Measurements from ENCODE around the gene SLC25A43. TPM values are rescaled to one million over a fixed set of nuclear protein-coding genes. Genes with fewer than 3 reads are reported as not detected.

The SLC25A43 gene
- total and polyA plus RNA-seq, 2 of the 8 experiments (the other 6 are each of a cell fraction or from before 2014, with no cell fraction given), result 3.1 to 5.8 TPM

- H3K56ac ChIP-seq (replicated peaks; ENCODE audit: insufficient read length, low read depth, low read length), result no peak overlapping the region
- no peak overlapping the region for H2BK5ac ChIP-seq (ENCODE audit: low read depth, low read length)
- 57% methylated on average over 3 of the region's 6 CpGs; no CpG with 5 or more reads in 1 of the 2 experiments for WGBS, 2 experiments (ENCODE audit: extremely low coverage in 1 of 2, insufficient coverage in 1 of 2, insufficient read length in 1 of 2, insufficient replicate concordance in 2 of 2, low coverage in 1 of 2, low lambda C conversion rate in 2 of 2, missing lambda C conversion rate in 1 of 2)
- no peaks in the 10 kb centered on the region; a peak in 1 of 4 replicates for H3K9me3 ChIP-seq (ENCODE audit: insufficient read depth in 2 of 2, low read depth in 1 of 2, low read length in 1 of 2)
- no peak overlapping the region for H3K4me3 ChIP-seq (ENCODE audit: extremely low read depth in 1 of 4, insufficient read depth in 2 of 4, low read depth in 3 of 4, low read length in 4 of 4)
- H2BK15ac ChIP-seq (ENCODE audit: low read length), result no peak overlapping the region
- H3K14ac ChIP-seq (ENCODE audit: insufficient read length), result no peak overlapping the region
- H3K36me3 ChIP-seq (ENCODE audit: control insufficient read depth in 2 of 4, insufficient read depth in 4 of 4, low read length in 3 of 4), result no peaks in the 10 kb centered on the region
- H4K20me1 ChIP-seq (replicated peaks in 1 of 2; ENCODE audit: control insufficient read depth in 1 of 2, insufficient read depth in 2 of 2, low read length in 2 of 2), result no peaks in the 10 kb centered on the region
- no peaks in the 10 kb centered on the region for H3K27me3 ChIP-seq (replicated peaks in 1 of 4; ENCODE audit: control insufficient read depth in 3 of 4, extremely low read depth in 1 of 4, insufficient read depth in 3 of 4, low read length in 3 of 4)
- H3K79me1 ChIP-seq (ENCODE audit: low read depth, low read length), result no peaks in the 10 kb centered on the region
- no peak overlapping the region for H3K23ac ChIP-seq (ENCODE audit: insufficient read length)
- FAIRE-seq (no peak), DNase-seq (ENCODE audit: low read depth in 1 of 2, low spot score in 2 of 2) (no peak)
- no peaks in the 10 kb centered on the region for H3K79me2 ChIP-seq (ENCODE audit: control insufficient read depth in 1 of 2, insufficient read depth in 2 of 2, low read length in 2 of 2)
- no peak overlapping the region for H4K8ac ChIP-seq (ENCODE audit: extremely low read depth, insufficient read depth, low read length)
- H4K91ac ChIP-seq (replicated peaks; ENCODE audit: insufficient read length, low read length), result no peak overlapping the region
- no peak overlapping the region for H2BK20ac ChIP-seq (ENCODE audit: low read length)
- no peak overlapping the region for H2AFZ ChIP-seq (ENCODE audit: low read length)
- POLR2A ChIA-PET (ENCODE audit: partially characterized antibody), result no interaction called here
- CTCF ChIA-PET (ENCODE audit: partially characterized antibody), result no interaction called here
- H3K4me1 ChIP-seq (replicated peaks in 1 of 4; ENCODE audit: control insufficient read depth in 3 of 4, insufficient read depth in 4 of 4, low read length in 3 of 4), result peaks cover 0 to 3% (median 0%) of the 10 kb centered on the region in 4 experiments; a peak in 3 of 7 replicates
- H3K18ac ChIP-seq (ENCODE audit: extremely low read depth, low read length), result no peak overlapping the region
- no peak overlapping the region for H2BK120ac ChIP-seq (replicated peaks; ENCODE audit: low read depth, low read length)
- H3K4me2 ChIP-seq (ENCODE audit: insufficient read depth in 1 of 2, low read depth in 2 of 2, low read length in 2 of 2), result no peak overlapping the region
- H3K9ac ChIP-seq (replicated peaks in 1 of 4; ENCODE audit: extremely low read depth in 1 of 4, low read depth in 3 of 4, low read length in 3 of 4), result no peak overlapping the region
- no peak for TF ChIP-seq GABPA (IDR thresholded peaks at IDR 0.05; ENCODE audit: borderline replicate concordance, insufficient read depth, low read length)
- no peak for TF ChIP-seq TEAD4 (IDR thresholded peaks at IDR 0.05; ENCODE audit: low read depth, low read length)
- no peak for TF ChIP-seq ATF2 (IDR thresholded peaks at IDR 0.05; ENCODE audit: low read length)
- no peak for TF ChIP-seq FOSL1 (IDR thresholded peaks at IDR 0.05; ENCODE audit: insufficient read depth, low read depth, low read length)
- no peak for TF ChIP-seq SIRT6 (IDR thresholded peaks at IDR 0.05; ENCODE audit: low read length)
- no peak for TF ChIP-seq POLR2AphosphoS5 (IDR thresholded peaks at IDR 0.05; ENCODE audit: low read depth, low read length)
- TF ChIP-seq MAFK (IDR thresholded peaks at IDR 0.05; ENCODE audit: low read depth, low read length), result no peak
- no peak for TF ChIP-seq SIN3A (conservative IDR thresholded peaks at IDR 0.05 in 1 of 2, IDR thresholded peaks at IDR 0.05 in 1 of 2; ENCODE audit: low read depth in 1 of 2, low read length in 2 of 2)
- TF ChIP-seq RBBP5 (IDR thresholded peaks at IDR 0.05; ENCODE audit: borderline replicate concordance, low read depth, low read length), result no peak
- no peak for TF ChIP-seq E2F6 (IDR thresholded peaks at IDR 0.05)
- TF ChIP-seq CBX5 (IDR thresholded peaks at IDR 0.05; ENCODE audit: low read depth, low read length), result no peak
- no peak for TF ChIP-seq SIX5 (IDR thresholded peaks at IDR 0.05; ENCODE audit: low read depth, low read length)
- H2BK12ac ChIP-seq (ENCODE audit: low read depth, low read length), result no peak overlapping the region
- no peaks in the 10 kb centered on the region for H3K23me2 ChIP-seq (ENCODE audit: low read depth, low read length)
- H3K27ac ChIP-seq (ENCODE audit: low read depth, low read length), result no peak overlapping the region
- no peak overlapping the region for H3K4ac ChIP-seq (replicated peaks; ENCODE audit: insufficient read length, low read depth, low read length)
- no peak overlapping the region for H4K5ac ChIP-seq (ENCODE audit: insufficient read length, low read depth, low read length)
- H2AK5ac ChIP-seq (ENCODE audit: low read depth, low read length), result no peak overlapping the region
Observed at GRCh38 chrX:119424999-119425398, 25.9 kb downstream of the SLC25A43 start.
